Thyroid gland (tissue), 4 donors: ENCODE measurements around the gene TRIM3. TPM values are rescaled to one million over a fixed set of nuclear protein-coding genes. Genes with fewer than 3 reads are reported as not detected.
"Not testable (repeated sequence)": the region's sequence is repeated elsewhere in the genome, so short reads cannot be mapped to it uniquely, and the experiment has no call there.

ENCODE experiments used
- DNase-seq, 2 donors: peaks; one replicate each; pipeline ENCODE4 v3.0.0-alpha.2; 2019
- H3K27ac ChIP-seq, 3 donors: fragments of 200-600 bp; sonication (generic); 1 replicate in 2 of 3; 2 replicates in 1 of 3; pipeline ENCODE4 v1.5.1; 2016 to 2019; ENCODE audit warnings: mild to moderate bottlenecking in 1 of 3, moderate library complexity in 1 of 3
- H3K27me3 ChIP-seq: fragments of 200-600 bp; sonication (generic); one replicate; pipeline ENCODE4 v1.5.1; 2019
- H3K36me3 ChIP-seq, 2 donors: fragments of 200-600 bp; sonication (generic); one replicate each; pipeline ENCODE4 v1.5.1; 2016 to 2019
- H3K4me1 ChIP-seq, 2 donors: fragments of 200-600 bp; sonication (generic); one replicate each; pipeline ENCODE4 v1.5.1; 2017 to 2019
- H3K4me3 ChIP-seq, 3 donors: fragments of 200-600 bp; sonication (generic); replicated peaks in 1 of 3; 1 replicate in 2 of 3; 2 replicates in 1 of 3; pipeline ENCODE4 v1.5.1; 2016; ENCODE audit warnings: mild to moderate bottlenecking in 1 of 3
- H3K9me3 ChIP-seq: fragments of 200-600 bp; sonication (generic); one replicate; pipeline ENCODE4 v1.5.1; 2017
- POLR2A ChIP-seq, 2 donors: fragments of 450-650 bp; IDR thresholded peaks; one replicate each; pipeline ENCODE4 v1.6.1; 2017; ENCODE audit warnings: antibody characterized with exemption in 2 of 2, mild to moderate bottlenecking in 2 of 2, moderate library complexity in 1 of 2
- WGBS, 2 donors: methylation state at CpG; one replicate each; pipeline ENCODE4 v1.1.5; 2017; 5-methylcytosine and 5-hydroxymethylcytosine counted together
- intact Hi-C: fragments of 100-400 bp; cut with DNase I; formaldehyde crosslinking; loops from one replicate; pipeline ENCODE4 v1.15.1; 2023
- total RNA-seq, 4 donors: library from RNA; depleted of rRNA; stranded (reverse); fragments of >200 nt; gene quantifications; one replicate each; pipeline ENCODE4 v1.2.3, GENCODE V29; 2016
- TF ChIP-seq, protein P1 (sequence below), 6 experiments: fragments of 200-600 bp in 3 of 6; fragments of 450-650 bp in 3 of 6; sonication (generic) in 3 of 6; IDR thresholded peaks; one replicate each; pipeline ENCODE4 v1.5.1; 2016 to 2019; ENCODE audit warnings: antibody characterized with exemption in 6 of 6, mild to moderate bottlenecking in 2 of 6, inconsistent platforms in 1 of 6, moderate library complexity in 1 of 6

The TRIM3 gene
- 10 to 100 TPM; 11.0 to 20.8 (median 14.6) TPM for total RNA-seq

DNA sequence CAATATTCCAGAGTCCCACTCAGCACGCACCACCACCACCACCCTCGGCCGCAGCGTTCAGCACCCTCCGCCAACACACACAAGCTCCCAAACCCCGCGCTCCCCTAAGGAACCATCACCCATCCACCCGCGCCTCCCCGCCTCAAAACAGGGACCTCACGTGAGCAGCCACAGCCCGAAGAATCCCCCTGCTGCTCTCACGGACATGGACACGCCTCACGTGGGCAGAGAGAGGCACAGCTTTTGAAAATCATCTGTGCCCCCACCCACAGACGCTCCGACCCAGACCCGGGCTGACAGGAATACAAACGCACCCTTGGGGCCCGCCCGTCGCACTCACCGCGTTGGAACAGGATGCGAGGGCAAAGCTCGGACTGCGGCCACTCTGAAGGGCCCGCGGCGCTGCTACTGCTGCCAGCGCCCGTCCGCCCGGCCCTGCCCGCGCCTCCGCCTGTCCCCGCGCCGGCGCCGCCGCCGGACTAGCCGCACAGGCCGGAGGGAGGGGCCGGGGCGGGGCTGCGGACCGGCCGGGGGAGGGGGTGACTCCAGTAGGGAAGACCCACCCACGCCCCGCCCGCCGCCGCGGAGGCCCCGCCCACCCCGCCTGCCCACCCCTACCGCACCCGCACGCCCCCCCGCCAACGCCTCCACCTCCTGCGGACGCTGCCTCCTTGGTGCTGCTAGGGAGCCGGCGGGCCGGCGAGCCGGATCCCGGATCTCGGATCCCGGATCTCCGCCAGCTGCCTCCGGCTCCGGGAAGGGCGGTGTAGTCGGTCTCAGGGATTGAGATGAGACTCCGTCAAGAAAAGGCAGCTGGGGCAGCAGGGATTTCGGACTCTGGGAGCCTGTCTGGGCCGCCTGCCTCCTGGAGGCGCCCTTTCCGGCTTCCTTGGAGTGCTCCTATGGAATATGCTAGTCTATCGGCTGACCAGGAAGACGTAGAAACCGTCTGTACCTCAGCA, at the start of gene TRIM3:
TRIM3 (minus strand) TSS at position 491 of the 962 bp plus-strand sequence. CDS start 8,246 bp downstream, outside the sequence.
- 0% methylated on average over 27 to 30 of the region's 87 CpGs for WGBS, 2 donors
- no peaks in the 10 kb centered on the region for H3K27me3 ChIP-seq
- peaks cover 11 to 18% of the 10 kb centered on the region in 2 donors for H3K4me1 ChIP-seq
- H3K9me3 ChIP-seq, result no peaks in the 10 kb centered on the region
- peak within 1 kb of the TSS; percentile 81 to 92 (median 90) for H3K27ac ChIP-seq
- DNase-seq, result peak; percentile 95 to 96
- TF ChIP-seq POLR2A (IDR thresholded peaks at IDR 0.05), result peak; percentile 74 to 84
- TF ChIP-seq, protein P1, sequence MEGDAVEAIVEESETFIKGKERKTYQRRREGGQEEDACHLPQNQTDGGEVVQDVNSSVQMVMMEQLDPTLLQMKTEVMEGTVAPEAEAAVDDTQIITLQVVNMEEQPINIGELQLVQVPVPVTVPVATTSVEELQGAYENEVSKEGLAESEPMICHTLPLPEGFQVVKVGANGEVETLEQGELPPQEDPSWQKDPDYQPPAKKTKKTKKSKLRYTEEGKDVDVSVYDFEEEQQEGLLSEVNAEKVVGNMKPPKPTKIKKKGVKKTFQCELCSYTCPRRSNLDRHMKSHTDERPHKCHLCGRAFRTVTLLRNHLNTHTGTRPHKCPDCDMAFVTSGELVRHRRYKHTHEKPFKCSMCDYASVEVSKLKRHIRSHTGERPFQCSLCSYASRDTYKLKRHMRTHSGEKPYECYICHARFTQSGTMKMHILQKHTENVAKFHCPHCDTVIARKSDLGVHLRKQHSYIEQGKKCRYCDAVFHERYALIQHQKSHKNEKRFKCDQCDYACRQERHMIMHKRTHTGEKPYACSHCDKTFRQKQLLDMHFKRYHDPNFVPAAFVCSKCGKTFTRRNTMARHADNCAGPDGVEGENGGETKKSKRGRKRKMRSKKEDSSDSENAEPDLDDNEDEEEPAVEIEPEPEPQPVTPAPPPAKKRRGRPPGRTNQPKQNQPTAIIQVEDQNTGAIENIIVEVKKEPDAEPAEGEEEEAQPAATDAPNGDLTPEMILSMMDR (IDR thresholded peaks at IDR 0.05), result peak in 1 of 6 experiments; percentile 17
- intact Hi-C loops, result loop anchor here (10.0 kb wide), 2 partner anchors 211 to 239 kb away; partner anchors contain the start of genes CNGA4, FHIP1B and MRPL17
- H3K36me3 ChIP-seq, result peaks cover 11 to 15% of the 10 kb centered on the region in 2 donors
- H3K4me3 ChIP-seq, result peak within 1 kb of the TSS; percentile 69 to 76 (median 74)

DNA sequence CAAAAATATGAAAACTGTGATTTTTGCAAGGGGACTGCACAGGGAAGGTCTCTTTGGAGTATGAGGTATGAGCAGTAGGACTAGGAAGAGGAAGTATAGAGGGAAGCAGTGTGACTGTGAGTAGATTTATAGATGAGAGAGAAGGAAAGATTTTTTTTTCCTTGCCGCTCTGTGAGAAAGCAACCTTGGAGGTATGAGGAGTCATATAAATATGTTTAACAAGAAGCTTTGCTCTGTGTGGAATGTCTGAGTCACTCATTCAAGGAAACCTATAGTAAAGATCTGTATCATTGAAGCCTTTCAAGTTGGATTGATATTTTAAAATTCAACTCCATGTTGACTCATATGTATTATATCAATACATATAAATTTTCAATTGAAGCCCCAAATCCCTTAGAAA, 49.5 kb upstream of the TRIM3 start:
- no peaks in the 10 kb centered on the region for H3K9me3 ChIP-seq
- 0 to 3% methylated on average over 1 of the region's 1 CpG for whole genome bisulfite sequencing, 2 donors
- no peak overlapping the region for H3K4me3 ChIP-seq
- no peaks in the 10 kb centered on the region for H3K27me3 ChIP-seq
- no peak overlapping the region for H3K27ac ChIP-seq
- intact Hi-C loops, result no loop called here
- TF ChIP-seq POLR2A (IDR thresholded peaks at IDR 0.05), result no peak
- TF ChIP-seq, protein P1 (IDR thresholded peaks at IDR 0.05), result no peak
- no peaks in the 10 kb centered on the region for H3K4me1 ChIP-seq
- no peaks in the 10 kb centered on the region for H3K36me3 ChIP-seq
- no peak for DNase-seq

DNA sequence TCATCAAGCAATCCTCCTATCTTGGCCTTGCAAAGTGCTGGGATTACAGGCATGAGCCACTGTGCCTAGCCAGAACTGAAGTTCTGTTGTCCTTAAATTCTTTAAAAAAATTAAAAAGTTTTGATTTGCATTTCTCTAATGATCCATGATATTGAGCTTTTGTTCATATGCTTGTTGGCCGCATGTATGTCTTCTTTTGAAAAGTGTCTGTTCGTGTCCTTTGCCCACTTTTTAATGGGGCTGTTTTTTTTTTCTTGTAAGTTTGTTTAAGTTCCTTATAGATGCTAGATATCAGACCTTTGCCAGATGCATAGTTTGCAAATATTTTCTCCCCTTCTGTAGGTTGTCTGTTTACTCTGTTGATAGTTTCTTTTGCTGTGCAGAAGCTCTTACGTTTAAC, 48.2 kb upstream of the TRIM3 start:
- H3K27ac ChIP-seq, DNase-seq, H3K4me1 ChIP-seq, H3K4me3 ChIP-seq, H3K36me3 ChIP-seq, intact Hi-C loops, H3K9me3 ChIP-seq, H3K27me3 ChIP-seq: not testable (repeated sequence)
- WGBS, 2 donors, result 96 to 98% methylated on average over 3 of the region's 3 CpGs

DNA sequence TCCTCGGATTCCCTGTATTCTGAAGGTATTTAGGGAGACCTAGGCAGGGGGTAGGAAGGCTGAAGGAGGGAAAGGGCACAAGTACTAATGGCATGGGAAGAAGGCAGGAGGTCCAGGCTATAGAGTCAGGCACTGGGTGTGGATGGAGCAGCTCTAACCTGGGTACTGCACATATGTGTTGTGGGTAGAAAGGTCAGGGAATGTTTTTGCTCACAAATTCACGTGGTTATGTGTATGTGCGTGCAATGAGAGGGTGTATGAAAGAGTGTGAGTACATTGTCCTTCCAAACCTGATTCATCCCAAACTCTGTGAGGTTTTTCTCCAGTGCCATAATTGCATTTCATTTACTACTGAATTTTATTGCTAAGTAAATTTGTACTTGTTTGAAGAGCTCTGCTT, 46.5 kb upstream of the TRIM3 start:
- H3K36me3 ChIP-seq, result no peaks in the 10 kb centered on the region
- intact Hi-C loops, result no loop called here
- DNase-seq, result no peak
- H3K27me3 ChIP-seq, result no peaks in the 10 kb centered on the region
- no peaks in the 10 kb centered on the region for H3K4me1 ChIP-seq
- no peak overlapping the region for H3K27ac ChIP-seq
- no peaks in the 10 kb centered on the region for H3K9me3 ChIP-seq
- no peak for TF ChIP-seq POLR2A (IDR thresholded peaks at IDR 0.05)
- TF ChIP-seq, protein P1 (IDR thresholded peaks at IDR 0.05), result no peak
- WGBS, 2 donors, result 87 to 90% methylated on average over 3 of the region's 3 CpGs
- H3K4me3 ChIP-seq, result no peak overlapping the region

DNA sequence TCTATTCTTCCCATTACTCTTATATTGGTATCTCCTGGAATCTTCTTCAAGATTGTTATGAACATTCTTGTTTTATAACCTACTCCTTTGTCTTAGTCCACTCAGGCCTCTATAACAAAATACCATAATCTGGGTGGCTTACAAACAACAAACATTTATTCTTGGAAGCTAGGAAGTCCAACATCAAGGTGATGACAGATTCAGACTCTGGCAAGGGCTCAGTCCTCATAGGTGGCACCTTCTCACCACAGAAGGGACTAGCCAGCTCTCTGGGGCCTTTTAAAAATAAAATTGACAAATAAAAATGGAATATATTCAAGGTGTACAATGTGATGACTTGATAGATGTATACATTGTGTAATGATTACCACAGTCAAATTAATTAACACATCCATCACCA, 43.1 kb upstream of the TRIM3 start:
- TF ChIP-seq, protein P1 (IDR thresholded peaks at IDR 0.05), result no peak
- no peak for TF ChIP-seq POLR2A (IDR thresholded peaks at IDR 0.05)
- no peak for DNase-seq

More for the DNA sequence above, 43.1 kb upstream of the TRIM3 start:
- Histone ChIP-seq H3K36me3 (no peaks in the 10 kb centered on the region), H3K4me3 (no peak overlapping the region), H3K9me3 (no peaks in the 10 kb centered on the region), H3K27me3 (no peaks in the 10 kb centered on the region), H3K27ac (no peak overlapping the region), H3K4me1 (no peaks in the 10 kb centered on the region)
- intact Hi-C loops, result no loop called here
